G401 (cell line): ENCODE data around the gene TOR1A. TPM values are rescaled to one million over a fixed set of nuclear protein-coding genes. Genes with fewer than 3 reads are reported as not detected.

ENCODE experiments used
- DNase-seq: peaks from one replicate; pipeline ENCODE4 v3.0.0-alpha.2; 2015; ENCODE audit warnings: low spot score
- in situ Hi-C: cut with HindIII; loops from 2 replicates; pipeline ENCODE4 v1.10.0; 2016; ENCODE audit warnings: low sequenced_read_pairs, mixed read lengths
- total RNA-seq: library from RNA; depleted of rRNA; stranded (reverse); fragments of >200 nt; shearing (Covaris generic); gene quantifications from 2 replicates; pipeline ENCODE4 v1.2.3, GENCODE V29; 2014

TOR1A gene
- total RNA-seq, 1 experiment from 2014 or later = 43.1 TPM

DNA sequence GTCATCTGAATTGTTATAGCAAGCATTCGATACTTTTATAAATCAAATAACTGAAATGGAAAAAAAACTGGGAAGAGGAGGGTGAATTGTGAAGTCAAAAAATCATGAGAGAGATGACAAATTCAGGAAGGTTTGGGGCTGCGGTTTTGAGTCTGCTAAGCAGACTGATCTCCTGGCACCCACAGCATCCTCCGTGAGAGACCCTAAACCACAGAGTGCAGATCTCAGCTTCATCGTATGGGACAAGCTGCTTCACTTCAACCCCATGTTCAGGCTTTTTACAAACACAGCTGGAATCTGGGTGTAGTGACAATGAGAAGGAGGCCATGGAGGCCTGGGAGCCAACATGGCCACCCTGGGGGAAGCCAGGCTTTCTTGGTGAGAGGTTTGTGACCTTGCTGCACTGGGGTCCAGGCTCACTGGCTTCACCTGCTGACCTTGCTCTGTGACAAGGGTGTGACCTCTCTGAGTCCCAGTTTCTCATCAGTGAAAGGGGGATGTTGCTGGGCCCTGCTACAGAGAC is 30.7 kb upstream of the TOR1A start:
- in situ Hi-C loops = no loop called here
- DNase-seq = no peak

DNA sequence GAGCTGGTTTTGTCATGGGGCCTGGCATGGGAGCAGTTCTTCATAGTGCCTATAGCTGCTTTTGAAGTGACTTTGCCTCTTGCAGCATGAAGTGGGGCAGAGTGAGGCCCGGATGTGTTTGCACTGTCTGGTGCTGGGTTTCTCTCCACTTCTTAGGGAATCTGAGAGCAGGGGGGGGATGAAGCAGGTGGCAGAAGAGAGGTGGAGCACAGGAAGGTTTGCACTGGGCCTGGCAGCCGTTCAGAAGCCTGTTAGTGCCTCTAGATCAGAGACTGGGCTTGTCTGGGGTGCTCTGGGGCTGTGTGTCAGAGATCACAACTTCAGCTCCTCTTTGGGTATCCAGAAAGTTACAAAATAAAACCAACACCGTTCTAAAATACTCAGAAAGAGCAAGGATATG is 29.7 kb upstream of the TOR1A start:
- no peak for DNase-seq
- in situ Hi-C loops = no loop called here

DNA sequence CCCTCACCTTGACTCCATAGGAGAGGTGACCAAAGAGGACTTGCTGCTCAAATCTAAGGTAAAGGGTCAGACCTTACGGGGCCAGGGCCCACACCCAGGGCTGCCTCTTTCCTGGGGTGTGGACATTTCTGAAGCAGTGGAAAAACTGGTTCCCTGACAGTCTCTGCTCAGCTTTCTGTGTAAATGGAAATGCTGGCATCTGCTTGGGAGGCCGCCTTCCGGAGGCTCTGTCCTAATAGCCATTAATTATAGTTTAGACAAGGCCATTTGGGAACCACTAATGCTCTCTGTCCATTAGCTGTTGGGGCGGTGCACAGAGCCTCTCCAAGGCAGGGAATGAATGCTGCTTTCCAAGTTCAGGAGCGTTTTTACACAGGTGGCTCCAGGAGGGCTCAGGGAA is 28.6 kb upstream of the TOR1A start:
- in situ Hi-C loops = no loop called here
- no peak for DNase-seq

DNA sequence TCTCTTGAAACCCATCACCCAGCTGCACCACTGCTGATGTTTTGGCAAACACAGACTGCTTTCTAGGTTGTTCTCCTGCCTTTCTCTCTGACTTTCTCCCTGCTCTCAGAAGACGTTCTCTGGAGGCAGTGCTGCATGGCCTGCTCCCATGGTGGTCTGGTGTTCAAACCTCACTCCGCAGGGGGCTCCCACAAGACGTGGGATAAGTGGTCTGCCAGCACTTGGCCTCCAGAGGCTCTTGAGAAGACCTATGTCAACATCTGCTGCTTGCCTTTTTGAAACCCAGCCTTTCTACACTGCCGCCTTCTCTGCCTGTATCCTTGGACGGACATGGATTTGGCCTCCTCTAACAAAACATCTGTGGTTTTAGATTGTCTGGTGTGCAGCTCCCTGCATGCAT is 27.9 kb upstream of the TOR1A start:
- no peak for DNase-seq

GRCh38 chr9:129850821-129851550 is 27.1 kb upstream of the TOR1A start:
- no peak for DNase-seq
- in situ Hi-C loops = no loop called here

More for the DNA sequence above, 27.9 kb upstream of the TOR1A start:
- in situ Hi-C loops = no loop called here

DNA sequence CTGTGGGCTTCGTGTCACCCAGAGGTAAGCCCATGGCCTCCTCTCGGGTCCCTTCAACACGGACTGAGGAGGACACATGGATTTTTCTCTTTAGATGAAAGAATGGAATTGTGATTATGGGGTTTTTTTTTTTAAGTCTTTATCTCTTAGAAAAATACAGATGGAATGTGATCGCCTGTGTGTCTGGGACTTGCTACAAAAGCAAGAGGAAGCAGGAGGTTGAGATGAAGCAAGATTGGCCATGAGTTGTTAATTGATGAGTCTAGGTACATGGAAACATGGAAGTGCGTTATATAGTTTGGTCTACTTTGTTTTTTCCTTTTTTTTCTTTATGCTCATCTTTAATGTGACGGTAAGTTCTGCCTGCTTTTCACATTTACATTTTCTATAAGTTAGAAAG is 26.0 kb upstream of the TOR1A start:
- DNase-seq = no peak
- in situ Hi-C loops = no loop called here

- DNase-seq = no peak
- in situ Hi-C loops = no loop called here
Observed at GRCh38 chr9:129848712-129849441, 24.9 kb upstream of the TOR1A start.

- DNase-seq = no peak
- in situ Hi-C loops = no loop called here
Observed at GRCh38 chr9:129845373-129845772, 21.4 kb upstream of the TOR1A start.

DNA sequence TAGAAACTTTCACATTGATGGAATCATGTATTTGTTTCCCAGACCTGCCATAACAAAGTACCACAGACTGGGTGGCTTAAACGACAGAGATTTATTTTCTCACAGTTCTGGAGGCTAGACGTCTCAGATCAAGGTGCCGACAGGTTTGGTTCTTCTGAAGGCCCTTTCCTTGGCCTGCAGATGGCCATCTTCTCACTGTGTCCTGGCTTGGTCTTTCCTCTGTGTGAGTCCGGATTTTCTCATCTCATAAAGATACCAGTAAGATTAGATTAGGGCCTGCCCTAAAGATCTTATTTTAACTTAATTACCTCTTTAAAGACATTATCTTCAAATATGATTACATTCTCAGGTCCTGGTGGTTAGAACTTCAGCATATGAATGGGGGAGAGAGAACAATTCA is 17.1 kb upstream of the TOR1A start:
- in situ Hi-C loops = no loop called here
- peak; percentile 67 for DNase-seq

- in situ Hi-C loops = no loop called here
- DNase-seq = peak; percentile 23
Observed at GRCh38 chr9:129840034-129840433, 16.1 kb upstream of the TOR1A start.

DNA sequence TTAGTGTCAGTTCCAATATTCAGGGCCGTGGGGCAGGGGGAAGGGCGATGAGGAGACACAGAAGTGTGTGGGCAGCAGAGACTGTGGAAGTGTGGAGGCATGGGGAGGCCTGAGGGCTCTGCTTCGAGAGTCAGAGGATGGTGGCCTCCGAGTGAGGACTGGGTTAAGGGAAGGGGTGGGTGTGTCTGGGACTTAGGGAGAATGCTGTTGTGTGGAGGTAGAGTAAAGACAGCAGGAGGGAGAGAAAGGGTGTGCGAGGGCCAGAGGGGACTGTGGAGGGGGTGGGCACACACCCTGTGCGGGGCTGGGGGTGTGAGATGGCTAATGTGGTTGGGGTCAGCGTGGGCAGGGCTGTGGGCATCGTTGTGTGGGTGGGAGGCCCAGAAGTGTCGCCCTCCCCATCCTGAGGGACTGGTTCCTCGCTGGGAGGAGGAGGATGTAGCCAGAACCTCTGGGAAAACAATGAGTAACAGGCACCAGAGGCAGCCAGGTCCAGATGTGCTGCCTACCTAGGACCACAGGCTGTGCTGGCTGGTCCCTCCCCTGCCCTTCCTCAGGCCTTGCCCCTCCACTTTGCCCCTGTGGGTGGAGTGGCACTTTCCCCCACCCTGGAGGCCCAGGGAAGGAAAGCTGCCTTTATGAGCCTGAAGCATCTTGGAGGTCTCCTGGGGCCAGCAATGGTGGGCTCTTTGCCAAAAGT is 15.5 kb upstream of the TOR1A start:
- no peak for DNase-seq
- in situ Hi-C loops = no loop called here

DNA sequence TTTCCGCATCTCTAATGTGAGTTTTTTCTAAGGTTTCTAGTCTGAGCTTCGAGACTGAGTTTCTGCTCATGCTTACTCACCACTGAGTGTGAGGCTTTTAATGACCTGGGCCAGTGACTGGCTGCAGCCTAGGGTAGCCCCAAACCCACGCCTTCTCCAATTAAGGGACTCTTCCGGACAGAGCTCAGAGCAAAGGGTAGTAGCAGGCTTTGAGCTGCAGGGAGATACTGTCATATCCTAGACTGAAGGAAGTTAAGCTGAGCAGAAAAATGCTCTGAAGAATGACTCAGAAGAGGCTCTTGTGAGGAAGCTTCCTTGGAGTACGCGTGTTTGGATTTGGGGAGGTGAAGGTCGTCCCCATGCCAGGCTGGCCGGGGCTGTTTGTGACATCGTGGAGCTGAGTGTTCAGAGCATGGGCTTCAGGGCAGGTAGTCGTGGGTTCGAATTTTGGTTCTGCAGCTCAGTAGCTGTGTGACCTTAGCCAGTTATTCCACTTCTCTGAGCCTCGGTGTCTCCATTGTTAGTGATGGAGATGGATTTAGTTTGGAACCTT is 14.8 kb upstream of the TOR1A start:
- no peak for DNase-seq
- in situ Hi-C loops = no loop called here

DNA sequence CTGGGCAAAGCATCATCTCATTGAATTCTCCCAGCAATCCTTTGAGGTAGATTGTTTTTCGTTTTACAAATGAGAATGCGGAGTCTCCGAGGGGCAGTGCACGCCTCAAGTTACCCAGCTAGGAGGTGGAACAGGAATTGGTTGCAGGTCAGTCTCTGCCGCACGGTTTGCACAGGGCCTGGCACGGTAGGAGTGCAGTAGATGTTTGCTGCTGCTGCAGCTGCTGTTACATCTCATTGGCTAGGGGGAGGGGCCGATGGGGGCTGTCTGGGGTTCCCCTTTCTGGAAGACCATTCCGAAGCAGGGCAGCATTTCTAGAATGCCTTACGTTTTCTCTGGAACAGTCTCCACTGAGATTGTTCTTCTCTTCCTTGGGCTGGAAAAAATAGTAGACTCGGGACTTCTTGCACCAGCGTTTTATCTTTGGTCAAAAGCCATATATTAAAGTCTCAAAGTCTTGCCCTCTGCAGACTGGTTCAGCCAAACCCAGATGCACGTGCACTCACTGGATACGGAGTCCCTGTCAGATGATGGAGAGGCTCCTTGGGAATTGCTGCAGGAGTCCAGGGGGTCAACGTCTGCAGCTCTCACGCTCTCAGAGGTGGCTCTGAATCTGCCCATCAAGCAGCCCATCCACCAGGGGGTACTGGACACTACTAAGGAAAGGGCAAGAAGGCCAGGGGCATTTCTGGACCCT is 12.5 kb upstream of the TOR1A start:
- DNase-seq = peak; percentile 31
- in situ Hi-C loops = no loop called here

GRCh38 chr9:129835860-129836223 is 11.9 kb upstream of the TOR1A start:
- in situ Hi-C loops = no loop called here
- peak; percentile 21 for DNase-seq

DNA sequence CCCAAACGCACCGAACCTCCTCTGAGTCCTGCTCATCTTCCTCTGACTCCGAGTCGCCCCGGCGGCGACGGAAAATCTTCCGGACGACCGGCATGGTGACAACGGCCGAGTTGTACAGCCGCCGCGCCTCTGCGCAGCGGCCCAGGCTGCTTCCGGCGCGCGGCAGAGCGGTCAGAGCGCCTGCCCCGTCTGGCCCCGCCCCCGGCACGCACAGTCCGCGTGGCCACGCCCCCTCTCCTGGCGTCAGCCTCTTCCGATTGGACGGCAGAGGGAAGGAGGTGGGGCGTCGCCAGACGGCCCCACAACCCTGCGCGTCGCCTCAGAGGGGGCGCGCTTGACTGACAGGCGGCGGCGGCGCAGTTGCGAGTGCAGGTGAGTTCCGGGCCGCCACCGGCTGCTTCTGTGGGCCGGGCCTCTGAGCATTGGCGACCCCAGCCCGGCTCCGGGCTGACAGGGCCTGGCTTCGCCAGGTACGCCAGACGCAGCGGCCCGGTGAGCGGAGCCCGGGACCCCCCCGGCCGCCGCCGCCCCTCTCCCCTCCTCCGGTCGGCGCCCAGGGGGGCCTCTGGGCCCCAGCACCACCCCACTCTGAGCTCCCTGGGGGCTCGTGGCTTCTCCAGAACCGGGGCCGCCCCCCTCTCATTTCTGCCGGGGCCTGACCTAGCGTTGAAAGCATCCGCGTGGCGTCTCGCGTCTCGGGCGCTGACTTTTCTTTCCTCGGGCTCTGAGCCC is 11.4 kb upstream of the TOR1A start, which contains the start of the genes C9orf78 and USP20:
TSS of gene C9orf78 (minus strand) at position 148 of the 732 bp plus-strand sequence. CDS start at position 94, 54 bp downstream.
TSS of gene USP20 (plus strand) at position 331 of the 732 bp plus-strand sequence. CDS start 17,098 bp downstream, outside the sequence.
- in situ Hi-C loops = no loop called here
- peak; percentile 97 for DNase-seq

GRCh38 chr9:129834489-129835127 is 10.7 kb upstream of the TOR1A start:
- no peak for DNase-seq
- in situ Hi-C loops = no loop called here

GRCh38 chr9:129832982-129833381 is 9.0 kb upstream of the TOR1A start:
- in situ Hi-C loops = no loop called here
- DNase-seq = no peak

- in situ Hi-C loops = no loop called here
Observed at GRCh38 chr9:129828969-129829368, 5.0 kb upstream of the TOR1A start.

More at GRCh38 chr9:129828969-129829368, 5.0 kb upstream of the TOR1A start:
- DNase-seq = no peak
